HL-60 (cell line): ENCODE measurements around the gene C19orf12.

ENCODE experiments used
- CTCF ChIP-seq: IDR thresholded peaks from one replicate; pipeline ENCODE4 v1.5.1; 2011; ENCODE audit warnings: low read length, control low read depth, inconsistent platforms; ENCODE audit not compliant: insufficient read depth
- GABPA ChIP-seq: IDR thresholded peaks from 2 replicates; pipeline ENCODE4 v1.6.1; 2012; ENCODE audit warnings: low read depth
- POLR2AphosphoS5 ChIP-seq: IDR thresholded peaks from 2 replicates; pipeline ENCODE4 v1.6.1; 2012; ENCODE audit warnings: low read depth
- REST ChIP-seq: IDR thresholded peaks from 2 replicates; pipeline ENCODE4 v1.6.1; 2012; ENCODE audit warnings: low read depth; ENCODE audit not compliant: insufficient replicate concordance
- SPI1 ChIP-seq: IDR thresholded peaks from 2 replicates; pipeline ENCODE4 v1.6.1; 2012; ENCODE audit warnings: low read depth, mild to moderate bottlenecking, borderline replicate concordance

GRCh38 chr19:29685326-29685725 lies 29.7 kb downstream of the C19orf12 start:
- TF ChIP-seq CTCF (no peak), POLR2AphosphoS5 (no peak), GABPA (no peak), REST (no peak), SPI1 (no peak)
